Activated effector memory CD4-positive, alpha-beta T cell treated with Interleukin-2 at 50 U/mL for 16 hours (primary cell): ENCODE measurements around the gene TAS2R31.

Source experiments
- DNase-seq: peaks from one replicate; pipeline ENCODE4 v3.0.0-alpha.2; 2020

The TAS2R31 gene

DNA sequence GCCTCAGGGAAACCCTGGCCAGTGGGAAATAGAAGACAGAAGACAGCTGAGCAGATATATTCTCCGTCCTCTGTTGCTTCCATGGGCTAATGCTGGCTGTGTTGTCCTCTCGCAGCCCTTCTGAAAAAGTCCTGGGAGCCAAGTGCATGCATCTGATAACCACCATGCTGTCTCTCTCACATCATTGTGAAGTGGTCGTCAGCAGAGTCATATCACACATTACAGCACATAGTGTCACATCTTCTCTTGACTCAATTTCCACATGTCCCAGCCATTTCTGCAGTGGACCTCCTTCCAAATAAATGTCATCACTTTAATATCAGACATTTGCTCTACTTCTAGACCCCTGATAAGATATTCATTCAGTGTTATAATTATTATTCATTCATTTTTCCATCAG lies 36.9 kb downstream of the TAS2R31 start:
- no peak for DNase-seq

DNA sequence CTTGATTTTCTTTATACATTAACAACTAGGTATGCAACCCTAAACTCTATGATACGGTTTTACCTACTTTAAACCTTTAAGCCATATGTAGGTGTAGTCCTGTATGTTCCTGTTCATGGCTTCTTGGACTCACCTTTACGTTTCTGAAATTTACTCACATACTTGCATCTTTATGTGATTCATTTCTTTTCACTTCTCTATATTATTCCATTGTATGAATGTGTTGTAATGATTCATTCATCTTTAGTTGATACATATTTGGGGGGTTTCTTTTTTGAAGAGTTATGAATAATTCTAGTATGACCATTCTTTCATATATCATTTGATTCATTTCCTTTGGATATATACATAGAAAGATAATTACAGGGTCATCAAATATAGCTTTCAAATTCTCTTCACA lies 42.1 kb downstream of the TAS2R31 start:
- no peak for DNase-seq

DNA sequence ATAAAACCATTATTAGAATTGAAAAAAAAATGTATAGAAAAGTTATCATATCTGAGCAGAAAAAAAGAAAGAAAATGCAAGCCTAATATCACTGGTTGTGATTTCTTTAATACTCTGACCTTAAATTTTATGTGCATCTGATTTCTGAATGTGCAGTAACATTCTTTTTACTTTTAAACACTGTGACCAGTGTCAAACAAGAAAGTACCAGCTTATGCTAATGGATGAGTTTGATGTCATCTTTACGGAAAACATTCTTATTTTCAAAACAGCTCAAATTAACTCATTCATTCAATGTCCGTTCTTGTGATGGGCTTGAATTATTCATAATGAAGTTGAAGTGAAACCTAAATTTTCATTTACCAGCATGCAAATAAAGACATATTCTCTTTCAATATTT lies 44.4 kb downstream of the TAS2R31 start, which contains the start of gene TAS2R50:
TAS2R50 (minus strand) TSS at position 101 of the 400 bp plus-strand sequence; CDS start at position 49, 52 bp downstream.
- DNase-seq, result no peak

DNA sequence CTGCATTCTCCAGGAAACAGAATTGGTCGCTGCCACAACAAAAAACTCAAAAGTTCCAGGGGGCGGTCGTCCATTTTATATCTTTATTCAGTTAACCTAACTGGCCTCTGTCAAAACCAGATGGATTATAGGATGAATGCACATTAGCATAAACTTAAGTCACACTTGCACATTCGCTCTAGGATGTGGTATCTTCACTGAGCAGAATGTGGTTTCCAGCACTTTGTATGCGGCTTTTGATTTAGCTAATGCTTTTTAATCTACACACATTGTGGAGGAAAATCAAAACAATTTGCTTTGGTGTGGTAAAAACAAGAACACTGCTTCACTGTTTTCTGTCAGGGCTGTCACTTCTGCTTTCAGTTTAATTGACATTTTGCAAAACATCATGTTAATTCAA lies 49.0 kb downstream of the TAS2R31 start:
- DNase-seq, result no peak
